ENCODE measurements around the gene SPATA25.
"Not testable (repeated sequence)": the region's sequence is repeated elsewhere in the genome, so short reads cannot be mapped to it uniquely, and the experiment has no call there.

Gene SPATA25

GRCh38 chr20:45880988-45881788 lies 6.2 kb downstream of the SPATA25 start, which contains the start of gene ZSWIM1:
TSS of gene ZSWIM1 (plus strand) at chr20:45881227. CDS start at chr20:45882593, 1,366 bp downstream.
- H3K4me1 ChIP-seq (ENCODE audit: insufficient read depth, insufficient read length), result peaks cover 7% of the 10 kb centered on the region

GRCh38 chr20:45878076-45878761 lies 9.2 kb downstream of the SPATA25 start:
- Histone ChIP-seq H3K27me3 (ENCODE audit: insufficient read depth, insufficient read length) (no peaks in the 10 kb centered on the region), H3K36me3 (ENCODE audit: insufficient read depth, insufficient read length, low read length) (peaks cover 26% of the 10 kb centered on the region), H3K4me1 (ENCODE audit: insufficient read depth, insufficient read length) (peaks cover 7% of the 10 kb centered on the region), H3K9ac (ENCODE audit: insufficient read length, low read depth) (no peak overlapping the region), H3K9me3 (ENCODE audit: insufficient read depth, low read length) (no peaks in the 10 kb centered on the region), H3K4me3 (ENCODE audit: insufficient read length, low read depth) (no peak overlapping the region)
- TF ChIP-seq ZNF274 (IDR thresholded peaks at IDR 0.05; ENCODE audit: low read depth, low read length) (no peak), SUZ12 (IDR thresholded peaks at IDR 0.05; ENCODE audit: extremely low read depth, insufficient read depth, insufficient read length) (no peak), YY1 (IDR thresholded peaks at IDR 0.05; ENCODE audit: insufficient read depth, insufficient read length) (no peak)
- no peak for DNase-seq (ENCODE audit: low read depth, low spot score)

More at GRCh38 chr20:45880988-45881788, 6.2 kb downstream of the SPATA25 start, which contains the start of gene ZSWIM1:
- no peaks in the 10 kb centered on the region for H3K9me3 ChIP-seq (ENCODE audit: insufficient read depth, low read length)
- H3K36me3 ChIP-seq (ENCODE audit: insufficient read depth, insufficient read length, low read length), result peaks cover 39% of the 10 kb centered on the region
- peak; percentile 99 for DNase-seq (ENCODE audit: low read depth, low spot score)
- H3K4me3 ChIP-seq (ENCODE audit: insufficient read length, low read depth), result peak within 1 kb of the TSS; percentile 94
- TF ChIP-seq ZNF274 (IDR thresholded peaks at IDR 0.05; ENCODE audit: low read depth, low read length) (no peak), YY1 (IDR thresholded peaks at IDR 0.05; ENCODE audit: insufficient read depth, insufficient read length) (peak; percentile 74), SUZ12 (IDR thresholded peaks at IDR 0.05; ENCODE audit: extremely low read depth, insufficient read depth, insufficient read length) (no peak)
- no peaks in the 10 kb centered on the region for H3K27me3 ChIP-seq (ENCODE audit: insufficient read depth, insufficient read length)
- peak within 1 kb of the TSS; percentile 96 for H3K9ac ChIP-seq (ENCODE audit: insufficient read length, low read depth)

- Histone ChIP-seq H3K27me3 (ENCODE audit: insufficient read depth, insufficient read length) (no peaks in the 10 kb centered on the region), H3K9me3 (ENCODE audit: insufficient read depth, low read length) (no peaks in the 10 kb centered on the region), H3K4me3 (ENCODE audit: insufficient read length, low read depth) (no peak overlapping the region), H3K4me1 (ENCODE audit: insufficient read depth, insufficient read length) (peaks cover 7% of the 10 kb centered on the region), H3K9ac (ENCODE audit: insufficient read length, low read depth) (no peak overlapping the region), H3K36me3 (ENCODE audit: insufficient read depth, insufficient read length, low read length) (peaks cover 17% of the 10 kb centered on the region)
- no peak for DNase-seq (ENCODE audit: low read depth, low spot score)
- no peak for TF ChIP-seq SUZ12 (IDR thresholded peaks at IDR 0.05; ENCODE audit: extremely low read depth, insufficient read depth, insufficient read length)
- no peak for TF ChIP-seq YY1 (IDR thresholded peaks at IDR 0.05; ENCODE audit: insufficient read depth, insufficient read length)
- TF ChIP-seq ZNF274 (IDR thresholded peaks at IDR 0.05; ENCODE audit: low read depth, low read length), result no peak
These were observed 12.8 kb downstream of the SPATA25 start for GRCh38 chr20:45874576-45874975.

- H3K9me3 ChIP-seq (ENCODE audit: insufficient read depth, low read length); H3K27me3 ChIP-seq (ENCODE audit: insufficient read depth, insufficient read length); H3K4me3 ChIP-seq (ENCODE audit: insufficient read length, low read depth); DNase-seq (ENCODE audit: low read depth, low spot score); H3K4me1 ChIP-seq (ENCODE audit: insufficient read depth, insufficient read length); H3K9ac ChIP-seq (ENCODE audit: insufficient read length, low read depth): not testable (repeated sequence)
- H3K36me3 ChIP-seq (ENCODE audit: insufficient read depth, insufficient read length, low read length), result peaks cover 17% of the 10 kb centered on the region
These were observed 13.3 kb downstream of the SPATA25 start for GRCh38 chr20:45874104-45874481.

- peaks cover 17% of the 10 kb centered on the region for H3K36me3 ChIP-seq (ENCODE audit: insufficient read depth, insufficient read length, low read length)
- no peaks in the 10 kb centered on the region for H3K27me3 ChIP-seq (ENCODE audit: insufficient read depth, insufficient read length)
- no peak for DNase-seq (ENCODE audit: low read depth, low spot score)
- H3K9ac ChIP-seq (ENCODE audit: insufficient read length, low read depth), result no peak overlapping the region
- H3K4me1 ChIP-seq (ENCODE audit: insufficient read depth, insufficient read length), result peaks cover 7% of the 10 kb centered on the region
- H3K9me3 ChIP-seq (ENCODE audit: insufficient read depth, low read length), result no peaks in the 10 kb centered on the region
- no peak overlapping the region for H3K4me3 ChIP-seq (ENCODE audit: insufficient read length, low read depth)
- TF ChIP-seq YY1 (IDR thresholded peaks at IDR 0.05; ENCODE audit: insufficient read depth, insufficient read length), result no peak
- TF ChIP-seq ZNF274 (IDR thresholded peaks at IDR 0.05; ENCODE audit: low read depth, low read length), result no peak
- TF ChIP-seq SUZ12 (IDR thresholded peaks at IDR 0.05; ENCODE audit: extremely low read depth, insufficient read depth, insufficient read length), result no peak
These were observed 13.9 kb downstream of the SPATA25 start for GRCh38 chr20:45873409-45874103.

GRCh38 chr20:45872626-45873025 lies 14.8 kb downstream of the SPATA25 start:
- Histone ChIP-seq H3K36me3 (ENCODE audit: insufficient read depth, insufficient read length, low read length) (peaks cover 11% of the 10 kb centered on the region), H3K9ac (ENCODE audit: insufficient read length, low read depth) (no peak overlapping the region), H3K27me3 (ENCODE audit: insufficient read depth, insufficient read length) (no peaks in the 10 kb centered on the region), H3K4me1 (ENCODE audit: insufficient read depth, insufficient read length) (no peaks in the 10 kb centered on the region), H3K9me3 (ENCODE audit: insufficient read depth, low read length) (no peaks in the 10 kb centered on the region), H3K4me3 (ENCODE audit: insufficient read length, low read depth) (no peak overlapping the region)
- TF ChIP-seq YY1 (IDR thresholded peaks at IDR 0.05; ENCODE audit: insufficient read depth, insufficient read length) (no peak), SUZ12 (IDR thresholded peaks at IDR 0.05; ENCODE audit: extremely low read depth, insufficient read depth, insufficient read length) (no peak)
- DNase-seq (ENCODE audit: low read depth, low spot score), result no peak

- no peak for DNase-seq (ENCODE audit: low read depth, low spot score)
- no peaks in the 10 kb centered on the region for H3K27me3 ChIP-seq (ENCODE audit: insufficient read depth, insufficient read length)
- no peak overlapping the region for H3K9ac ChIP-seq (ENCODE audit: insufficient read length, low read depth)
- TF ChIP-seq ZNF274 (IDR thresholded peaks at IDR 0.05; ENCODE audit: low read depth, low read length), result no peak
- TF ChIP-seq YY1 (IDR thresholded peaks at IDR 0.05; ENCODE audit: insufficient read depth, insufficient read length), result no peak
- TF ChIP-seq SUZ12 (IDR thresholded peaks at IDR 0.05; ENCODE audit: extremely low read depth, insufficient read depth, insufficient read length), result no peak
- no peaks in the 10 kb centered on the region for H3K4me1 ChIP-seq (ENCODE audit: insufficient read depth, insufficient read length)
- no peaks in the 10 kb centered on the region for H3K9me3 ChIP-seq (ENCODE audit: insufficient read depth, low read length)
- H3K4me3 ChIP-seq (ENCODE audit: insufficient read length, low read depth), result no peak overlapping the region
- no peaks in the 10 kb centered on the region for H3K36me3 ChIP-seq (ENCODE audit: insufficient read depth, insufficient read length, low read length)
These were observed 19.6 kb downstream of the SPATA25 start for GRCh38 chr20:45867819-45868176.

Data from NT2/D1 (cell line).